Activated CD8-positive, alpha-beta memory T cell treated with anti-CD3 and anti-CD28 coated beads for 4 hours (primary cell): ENCODE data around the gene RASA2.
A peak's percentile ranks its signal among the peaks of the same experiment; 100 is the strongest.
"Not testable (repeated sequence)": the region's sequence is repeated elsewhere in the genome, so short reads cannot be mapped to it uniquely, and the experiment has no call there.

Experiments used
- DNase-seq, 2 donors: peaks; one replicate each; pipeline ENCODE4 v3.0.0-alpha.2; 2020; ENCODE audit warnings: low read depth in 2 of 2

Gene RASA2

GRCh38 chr3:141493184-141493583 is 6.4 kb downstream of the RASA2 start:
- DNase-seq, result no peak

GRCh38 chr3:141497589-141497988 is 10.8 kb downstream of the RASA2 start:
- DNase-seq, result not testable (repeated sequence)

- DNase-seq, result peak; percentile 74 to 83
Observed at GRCh38 chr3:141498598-141499223, 11.9 kb downstream of the RASA2 start.

DNA sequence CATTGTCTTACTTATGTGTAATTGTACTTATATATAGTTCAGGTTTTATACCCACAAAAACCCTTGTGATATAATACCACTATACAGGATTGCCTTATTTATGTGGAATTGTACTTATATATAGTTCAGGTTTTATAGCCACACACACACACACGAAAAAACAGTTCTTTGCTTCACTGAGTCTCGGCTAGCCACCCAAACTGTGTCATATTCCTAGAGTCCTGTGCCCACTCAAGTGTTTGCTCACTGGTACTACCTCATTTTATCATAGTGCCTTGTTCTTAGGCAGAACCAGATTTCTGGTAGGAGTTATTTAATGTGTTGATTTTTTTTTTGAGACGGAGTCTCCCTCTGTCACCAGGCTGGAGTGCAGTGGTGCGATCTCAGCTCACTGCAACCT is 12.5 kb downstream of the RASA2 start:
- no peak for DNase-seq

DNA sequence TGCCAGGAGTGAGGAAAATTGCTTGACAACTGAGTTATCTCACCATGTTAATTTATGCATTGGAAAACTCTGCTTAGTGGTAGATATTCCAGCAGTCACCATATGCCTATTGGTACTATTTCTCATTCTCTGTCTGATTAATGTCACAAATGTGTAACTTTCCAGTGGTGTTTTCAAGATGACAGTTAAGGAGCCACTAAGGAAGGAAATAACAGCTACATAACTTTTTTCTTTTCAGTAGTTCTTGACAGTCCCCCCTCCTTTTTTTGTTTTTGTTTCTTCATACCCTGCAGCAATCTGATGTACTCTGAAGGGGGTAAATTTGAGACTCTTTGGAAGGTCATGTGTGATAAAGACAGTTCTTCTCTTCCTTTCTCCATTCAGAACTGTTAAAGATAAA is 13.1 kb downstream of the RASA2 start:
- DNase-seq, result no peak

GRCh38 chr3:141500397-141500796 is 13.6 kb downstream of the RASA2 start:
- DNase-seq, result no peak

- DNase-seq, result no peak
Observed at GRCh38 chr3:141505166-141505565, 18.3 kb downstream of the RASA2 start.

GRCh38 chr3:141506071-141506470 is 19.2 kb downstream of the RASA2 start:
- no peak for DNase-seq

GRCh38 chr3:141507392-141508066 is 20.7 kb downstream of the RASA2 start:
- no peak for DNase-seq

DNA sequence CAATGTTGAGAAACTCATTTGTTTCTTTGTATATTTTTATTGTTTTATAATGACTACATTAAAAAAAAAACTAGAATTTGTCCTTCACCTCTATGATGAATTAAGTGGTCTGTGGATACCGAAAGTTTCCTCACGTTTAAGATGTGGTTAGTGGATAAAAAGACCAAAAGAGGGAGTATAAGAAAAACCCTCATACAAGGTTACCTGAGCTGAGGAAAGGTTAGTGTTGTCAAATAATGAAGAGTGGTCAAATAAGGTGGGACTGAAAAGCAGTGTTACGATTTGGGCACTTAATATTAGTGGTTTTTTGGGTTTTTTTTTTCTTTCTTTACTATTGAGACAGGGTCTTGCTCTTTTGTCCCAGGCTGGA is 21.2 kb downstream of the RASA2 start:
- DNase-seq, result no peak

- DNase-seq, result no peak
Observed at GRCh38 chr3:141511361-141511760, 24.5 kb downstream of the RASA2 start.

- DNase-seq, result no peak
Observed at GRCh38 chr3:141514382-141514781, 27.6 kb downstream of the RASA2 start.

DNA sequence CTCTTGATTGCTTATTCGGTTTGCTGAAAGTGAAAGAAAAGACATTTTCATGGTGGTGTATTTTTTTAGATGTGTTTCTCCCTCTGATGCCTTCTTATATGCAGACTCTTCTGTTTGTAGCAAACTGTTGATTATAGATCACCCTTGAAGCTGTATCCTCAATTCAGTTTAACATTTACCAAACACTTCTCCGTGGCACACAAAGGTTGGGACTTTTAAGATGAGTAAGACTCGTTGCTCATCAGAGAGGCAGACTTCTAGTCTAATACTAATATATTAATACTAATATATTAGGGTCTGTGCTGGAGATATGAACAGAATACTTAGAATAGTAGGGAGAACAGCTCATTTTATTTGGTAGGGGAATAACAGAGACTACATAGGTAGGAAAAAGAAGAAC is 32.8 kb downstream of the RASA2 start:
- DNase-seq, result no peak

GRCh38 chr3:141521781-141522180 is 35.0 kb downstream of the RASA2 start:
- DNase-seq, result no peak

DNA sequence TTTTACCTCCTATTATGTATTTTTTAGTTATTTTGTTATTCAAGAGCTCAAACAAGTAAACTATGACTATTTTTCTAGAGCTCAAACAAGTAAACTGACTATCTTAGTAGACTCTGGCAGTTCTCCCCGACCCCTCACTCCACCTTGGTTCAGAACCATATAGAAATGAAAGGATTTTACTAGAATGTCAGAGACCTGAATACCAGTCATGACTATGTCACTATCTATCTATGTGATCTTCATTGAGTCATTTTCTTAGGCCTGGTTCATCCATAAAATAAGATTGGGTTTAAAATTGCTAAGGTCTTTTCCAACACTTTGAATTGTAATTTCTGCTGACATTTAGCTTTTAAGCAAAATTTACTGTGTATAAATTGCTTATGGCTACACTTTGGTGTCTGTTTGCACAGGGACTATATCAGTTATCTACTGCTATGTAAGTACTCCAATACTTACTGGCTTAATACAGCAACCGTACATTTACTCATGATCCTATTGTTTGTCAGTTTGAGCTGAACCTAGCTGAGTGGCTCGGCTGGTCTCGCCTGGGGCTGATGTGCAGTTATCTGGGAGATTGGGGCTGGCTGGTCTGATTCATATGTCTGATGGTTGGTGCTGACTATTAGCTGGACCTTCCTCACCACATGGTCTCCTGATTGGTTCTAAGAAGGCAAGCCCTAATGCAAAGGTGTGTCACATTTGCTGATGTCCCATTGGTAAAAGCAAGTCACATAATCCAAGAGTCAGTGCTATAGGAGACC is 37.0 kb downstream of the RASA2 start:
- no peak for DNase-seq

- DNase-seq, result no peak
Observed at GRCh38 chr3:141524988-141525387, 38.2 kb downstream of the RASA2 start.

DNA sequence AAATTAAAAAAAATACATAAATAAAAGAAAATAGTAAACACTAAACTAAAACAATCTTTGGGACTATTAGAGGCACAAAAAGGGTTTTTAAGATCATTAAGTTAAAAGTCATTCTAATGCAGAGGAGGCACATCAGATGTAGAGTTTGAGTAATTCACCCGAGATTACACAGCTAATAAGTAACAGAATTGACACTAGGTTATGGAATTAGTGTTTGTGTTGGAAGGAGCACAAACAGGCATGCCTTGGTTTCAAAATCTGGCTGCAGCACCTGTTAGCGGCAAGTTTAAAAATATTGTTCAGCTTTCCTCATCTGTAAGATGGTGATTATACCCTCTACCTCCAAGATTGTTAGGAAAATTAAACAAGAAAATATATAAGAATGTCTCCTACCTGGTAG is 39.0 kb downstream of the RASA2 start:
- DNase-seq, result no peak

DNA sequence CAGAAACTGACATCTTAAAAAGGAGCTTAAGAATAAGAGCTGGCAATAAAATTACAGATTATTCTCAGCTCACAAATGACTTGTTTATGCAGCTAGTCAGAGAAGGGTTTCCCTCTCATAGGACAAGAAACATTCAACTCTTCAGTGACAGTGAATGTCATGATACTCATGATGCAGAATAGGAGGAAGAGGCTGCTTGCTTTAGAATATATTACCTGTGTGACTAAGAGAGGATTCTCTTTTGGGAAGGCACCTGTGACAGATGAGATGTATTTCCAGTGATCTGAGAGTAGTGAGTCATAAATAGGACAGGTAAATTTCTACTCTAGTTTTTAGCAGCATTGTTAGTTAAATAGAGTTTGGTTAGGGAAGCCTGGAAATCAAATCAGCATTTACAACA is 39.9 kb downstream of the RASA2 start:
- DNase-seq, result no peak

DNA sequence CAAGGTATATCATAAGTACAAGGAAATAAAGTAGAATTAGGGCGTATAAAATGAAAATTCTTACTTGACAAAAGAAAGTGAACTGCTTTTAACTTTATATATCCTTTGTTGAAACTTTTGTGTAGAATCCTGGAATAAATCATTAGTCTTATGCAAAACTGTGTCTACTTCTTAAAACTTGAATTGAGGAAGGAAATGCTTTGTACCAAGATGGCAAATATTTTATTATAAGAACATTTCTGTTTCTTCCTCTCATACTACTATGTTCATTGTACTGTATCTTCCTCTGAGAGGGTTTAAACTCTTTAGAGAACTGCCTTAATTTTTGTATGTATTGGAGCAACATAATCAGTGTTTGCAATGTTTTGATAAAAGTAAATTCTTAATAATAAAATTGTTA is 42.0 kb downstream of the RASA2 start:
- DNase-seq, result no peak

- no peak for DNase-seq
Observed at GRCh38 chr3:141529256-141529655, 42.4 kb downstream of the RASA2 start.

- DNase-seq, result no peak
Observed at GRCh38 chr3:141529717-141530414, 43.0 kb downstream of the RASA2 start.

- no peak for DNase-seq
Observed at GRCh38 chr3:141530415-141530768, 43.6 kb downstream of the RASA2 start.

DNA sequence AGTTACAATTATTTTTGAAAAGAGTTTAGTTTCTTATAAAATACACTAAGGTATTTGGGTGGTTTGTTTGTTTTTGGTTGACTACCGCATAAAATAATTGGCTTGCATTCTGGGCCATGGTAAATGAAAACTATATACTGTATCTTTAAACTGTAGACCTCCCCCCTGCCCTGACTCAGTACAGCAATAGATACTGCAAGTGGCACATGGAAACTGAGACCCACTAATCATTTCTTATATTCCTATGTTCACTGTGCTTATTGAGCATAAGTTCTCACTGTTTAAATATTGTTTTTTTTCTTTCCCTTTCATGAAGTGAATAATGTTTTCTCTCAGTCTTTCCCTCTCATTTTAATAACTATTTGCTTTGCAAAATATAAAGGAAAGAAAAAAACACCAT is 45.8 kb downstream of the RASA2 start:
- DNase-seq, result no peak
